ENCODE measurements around the gene RBM47. TPM values are rescaled to one million over a fixed set of nuclear protein-coding genes. Genes with fewer than 3 reads are reported as not detected.

Gene RBM47
- total RNA-seq, 1 experiment from 2014 or later: 70.3 TPM

DNA sequence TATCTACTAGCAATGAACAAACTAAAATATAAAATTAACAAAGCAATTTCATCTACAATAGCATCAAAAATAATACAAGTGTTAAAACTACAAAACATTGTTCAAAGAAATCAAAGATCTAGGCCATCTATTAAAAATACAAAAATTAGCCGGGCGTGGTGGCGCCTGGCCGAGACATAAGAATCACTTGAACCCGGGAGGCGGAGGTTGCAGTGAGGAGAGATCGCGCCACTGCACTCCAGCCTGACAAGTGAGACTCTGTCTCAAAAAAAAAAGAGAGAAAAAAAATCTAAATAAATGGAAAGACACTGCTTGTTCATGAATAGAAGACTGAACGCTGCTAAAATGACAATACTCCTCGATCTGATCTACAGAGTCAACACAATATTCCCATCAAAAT is 139.2 kb downstream of the RBM47 start:
- H3K36me3 Mint-ChIP-seq (ENCODE audit: insufficient read depth in 1 of 3, low read depth in 3 of 3): peaks cover 16 to 17% (median 16%) of the 10 kb centered on the region in 3 experiments
- no peak overlapping the region for H3K23ac ChIP-seq (ENCODE audit: insufficient read length, low read depth, low read length)
- H3T11ph ChIP-seq (ENCODE audit: low read length): no peak overlapping the region
- WGBS (ENCODE audit: extremely low coverage, insufficient read length, low lambda C conversion rate): no CpG with 5 or more reads among the region's 10 CpGs
- no peaks in the 10 kb centered on the region; the same call in 1 of the 2 replicates for H3K4me1 ChIP-seq (ENCODE audit: insufficient read depth, low read length)
- no peaks in the 10 kb centered on the region for H3K27me3 ChIP-seq (ENCODE audit: insufficient read depth, low read length)
- H3K9me3 ChIP-seq (ENCODE audit: control insufficient read depth, low read depth, low read length): no peaks in the 10 kb centered on the region
- H2BK15ac ChIP-seq (ENCODE audit: low read depth, low read length): no peak overlapping the region
- H3K9ac ChIP-seq (ENCODE audit: extremely low read depth, insufficient read length, low read length): no peak overlapping the region
- peaks cover 10 to 16% of the 10 kb centered on the region in 2 experiments for H3K4me1 Mint-ChIP-seq
- no peak overlapping the region for H2BK20ac ChIP-seq (ENCODE audit: low read depth, low read length, poor library complexity, severe bottlenecking)
- DNase-seq: no peak
- H4K20me1 ChIP-seq (ENCODE audit: control insufficient read depth, insufficient read depth, insufficient read length): peaks cover 3% of the 10 kb centered on the region
- no peaks in the 10 kb centered on the region for H3K23me2 ChIP-seq (ENCODE audit: insufficient read length, low read depth, low read length, poor library complexity, severe bottlenecking)
- no peak overlapping the region for H2AK5ac ChIP-seq (ENCODE audit: insufficient read length, low read length)
- H3K56ac ChIP-seq (ENCODE audit: insufficient read length, low read depth, low read length): no peak overlapping the region
- no peak overlapping the region for H2BK5ac ChIP-seq (ENCODE audit: insufficient read length, low read length)
- H2BK120ac ChIP-seq (ENCODE audit: low read depth, low read length, poor library complexity, severe bottlenecking): no peak overlapping the region
- no peak overlapping the region for H3K4ac ChIP-seq (ENCODE audit: low read depth, low read length)
- peak overlapping the region in 1 of 3 experiments; percentile 54; a peak in 1 of 7 replicates for H3K27ac Mint-ChIP-seq
- H3K27ac ChIP-seq (ENCODE audit: insufficient read length, low read depth, low read length): no peak overlapping the region
- H3K18ac ChIP-seq (ENCODE audit: insufficient read length, low read depth, low read length): no peak overlapping the region
- H3K9me3 Mint-ChIP-seq: peaks cover 9 to 10% of the 10 kb centered on the region in 2 experiments; a peak in 4 of 5 replicates
- H3K4me2 ChIP-seq (ENCODE audit: insufficient read depth, insufficient read length, low read length): no peak overlapping the region
- H3K79me1 ChIP-seq (ENCODE audit: insufficient read depth, low read depth, low read length, poor library complexity, severe bottlenecking): peaks cover 2% of the 10 kb centered on the region
- no peak overlapping the region for H4K5ac ChIP-seq (ENCODE audit: insufficient read length, low read depth, low read length)
- H3K4me3 Mint-ChIP-seq: no peak overlapping the region
- H3K79me2 ChIP-seq (ENCODE audit: insufficient read depth, low read length): no peaks in the 10 kb centered on the region; the same call in 1 of the 2 replicates
- H4K8ac ChIP-seq (replicated peaks; ENCODE audit: insufficient read length, low read depth, low read length): no peak overlapping the region
- H2BK12ac ChIP-seq (ENCODE audit: insufficient read length, low read depth, low read length): no peak overlapping the region
- H3K27me3 Mint-ChIP-seq (ENCODE audit: low read depth): no peaks in the 10 kb centered on the region; the same call in 1 of the 2 replicates
- no peak overlapping the region for H4K91ac ChIP-seq (ENCODE audit: insufficient read length, low read depth, low read length)
- no peak overlapping the region for H3K14ac ChIP-seq (ENCODE audit: insufficient read depth, low read length)
- TF ChIP-seq, protein P1, sequence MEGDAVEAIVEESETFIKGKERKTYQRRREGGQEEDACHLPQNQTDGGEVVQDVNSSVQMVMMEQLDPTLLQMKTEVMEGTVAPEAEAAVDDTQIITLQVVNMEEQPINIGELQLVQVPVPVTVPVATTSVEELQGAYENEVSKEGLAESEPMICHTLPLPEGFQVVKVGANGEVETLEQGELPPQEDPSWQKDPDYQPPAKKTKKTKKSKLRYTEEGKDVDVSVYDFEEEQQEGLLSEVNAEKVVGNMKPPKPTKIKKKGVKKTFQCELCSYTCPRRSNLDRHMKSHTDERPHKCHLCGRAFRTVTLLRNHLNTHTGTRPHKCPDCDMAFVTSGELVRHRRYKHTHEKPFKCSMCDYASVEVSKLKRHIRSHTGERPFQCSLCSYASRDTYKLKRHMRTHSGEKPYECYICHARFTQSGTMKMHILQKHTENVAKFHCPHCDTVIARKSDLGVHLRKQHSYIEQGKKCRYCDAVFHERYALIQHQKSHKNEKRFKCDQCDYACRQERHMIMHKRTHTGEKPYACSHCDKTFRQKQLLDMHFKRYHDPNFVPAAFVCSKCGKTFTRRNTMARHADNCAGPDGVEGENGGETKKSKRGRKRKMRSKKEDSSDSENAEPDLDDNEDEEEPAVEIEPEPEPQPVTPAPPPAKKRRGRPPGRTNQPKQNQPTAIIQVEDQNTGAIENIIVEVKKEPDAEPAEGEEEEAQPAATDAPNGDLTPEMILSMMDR (conservative IDR thresholded peaks at IDR 0.05): no peak
- H2AFZ ChIP-seq (ENCODE audit: low read length): no peak overlapping the region

All from H9 (cell line).